LHCN-M2 (cell line): ENCODE results near the gene CHD6. TPM values are rescaled to one million over a fixed set of nuclear protein-coding genes. Genes with fewer than 3 reads are reported as not detected.
A peak's percentile ranks its signal among the peaks of the same experiment; 100 is the strongest.

Experiments used
- DNase-seq: peaks from one replicate; pipeline ENCODE4 v3.0.0-alpha.2; 2012; ENCODE audit warnings: low read depth
- total RNA-seq: library from RNA; depleted of rRNA; stranded (reverse); fragments of >200 nt; gene quantifications from 2 replicates; pipeline ENCODE4 v1.2.3, GENCODE V29; 2014

Gene CHD6
- total RNA-seq, 1 experiment from 2014 or later: 20.2 TPM

GRCh38 chr20:41592516-41593216, 25.5 kb downstream of the CHD6 start:
- peak; percentile 57 for DNase-seq

GRCh38 chr20:41587956-41588355, 30.2 kb downstream of the CHD6 start:
- DNase-seq: peak; percentile 77

- peak; percentile 20 for DNase-seq
These were observed 30.7 kb downstream of the CHD6 start for GRCh38 chr20:41587523-41587922.

GRCh38 chr20:41586772-41587171, 31.4 kb downstream of the CHD6 start:
- no peak for DNase-seq

GRCh38 chr20:41580350-41580749, 37.8 kb downstream of the CHD6 start:
- no peak for DNase-seq

GRCh38 chr20:41577129-41578009, 40.8 kb downstream of the CHD6 start:
- DNase-seq: no peak

- no peak for DNase-seq
These were observed 42.8 kb downstream of the CHD6 start for GRCh38 chr20:41575412-41575811.

- no peak for DNase-seq
These were observed 43.3 kb downstream of the CHD6 start for GRCh38 chr20:41574802-41575389.

- DNase-seq: no peak
These were observed 44.2 kb downstream of the CHD6 start for GRCh38 chr20:41573955-41574354.

GRCh38 chr20:41572010-41572572, 46.1 kb downstream of the CHD6 start:
- no peak for DNase-seq

GRCh38 chr20:41571006-41571405, 47.2 kb downstream of the CHD6 start:
- no peak for DNase-seq

GRCh38 chr20:41570557-41570956, 47.6 kb downstream of the CHD6 start:
- DNase-seq: peak; percentile 71

GRCh38 chr20:41567615-41568014, 50.6 kb downstream of the CHD6 start:
- DNase-seq: no peak

GRCh38 chr20:41566896-41567527, 51.2 kb downstream of the CHD6 start:
- no peak for DNase-seq

GRCh38 chr20:41563087-41563486, 55.1 kb downstream of the CHD6 start:
- no peak for DNase-seq

GRCh38 chr20:41560970-41561369, 57.2 kb downstream of the CHD6 start:
- no peak for DNase-seq

GRCh38 chr20:41559658-41560057, 58.5 kb downstream of the CHD6 start:
- no peak for DNase-seq

- DNase-seq: no peak
These were observed 64.9 kb downstream of the CHD6 start for GRCh38 chr20:41553142-41553879.

GRCh38 chr20:41552295-41553068, 65.7 kb downstream of the CHD6 start:
- no peak for DNase-seq
